Measurements from ENCODE around the gene LIMCH1.
A peak's percentile ranks its signal among the peaks of the same experiment; 100 is the strongest.
"Not testable (repeated sequence)": the region's sequence is repeated elsewhere in the genome, so short reads cannot be mapped to it uniquely, and the experiment has no call there.

The LIMCH1 gene

DNA sequence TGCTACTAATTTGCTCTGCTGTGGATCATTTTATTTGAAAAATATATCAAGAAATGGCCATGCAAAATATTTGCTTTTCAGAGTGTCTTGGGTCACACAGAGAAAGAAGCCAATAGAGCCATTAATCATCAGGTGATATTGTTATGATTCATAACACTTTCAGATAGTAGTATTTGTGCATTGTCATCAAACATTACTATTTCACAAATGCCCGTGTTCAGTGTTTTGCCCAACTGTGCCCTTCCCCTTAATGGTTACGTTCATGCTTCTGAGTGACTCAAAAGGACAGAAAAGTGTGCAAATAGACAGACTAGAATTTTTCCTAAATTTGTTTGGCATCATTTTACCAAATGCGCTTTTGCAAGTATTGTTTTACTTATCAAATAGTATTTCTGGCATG lies 164.0 kb downstream of the LIMCH1 start:
- no peak overlapping the region for H3K4me3 ChIP-seq (ENCODE audit: low read length)
- TF ChIP-seq CTCF (conservative IDR thresholded peaks at IDR 0.05; ENCODE audit: low read length) = no peak
- no peak for DNase-seq (ENCODE audit: low read depth)

DNA sequence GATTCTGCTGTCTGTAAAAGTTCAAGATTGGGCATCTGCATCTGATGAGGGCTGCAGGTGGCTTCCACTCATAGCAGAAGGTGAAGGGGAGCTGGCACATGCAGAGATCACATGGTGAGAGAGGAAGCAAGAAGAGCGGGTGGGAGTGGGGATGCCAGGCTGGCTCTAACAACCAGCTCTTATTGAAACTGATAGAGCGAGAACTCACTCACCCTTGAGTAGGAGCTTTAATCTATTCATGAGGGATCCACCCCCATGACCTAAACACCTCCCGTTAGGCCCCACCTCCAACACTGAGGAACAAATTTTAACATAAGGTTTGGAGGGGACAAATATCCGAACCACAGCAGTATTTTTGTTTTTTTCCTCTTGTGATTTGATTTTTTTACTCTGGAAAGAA lies 164.8 kb downstream of the LIMCH1 start:
- H3K4me3 ChIP-seq (ENCODE audit: low read length) = no peak overlapping the region
- TF ChIP-seq CTCF (conservative IDR thresholded peaks at IDR 0.05; ENCODE audit: low read length) = no peak
- no peak for DNase-seq (ENCODE audit: low read depth)

DNA sequence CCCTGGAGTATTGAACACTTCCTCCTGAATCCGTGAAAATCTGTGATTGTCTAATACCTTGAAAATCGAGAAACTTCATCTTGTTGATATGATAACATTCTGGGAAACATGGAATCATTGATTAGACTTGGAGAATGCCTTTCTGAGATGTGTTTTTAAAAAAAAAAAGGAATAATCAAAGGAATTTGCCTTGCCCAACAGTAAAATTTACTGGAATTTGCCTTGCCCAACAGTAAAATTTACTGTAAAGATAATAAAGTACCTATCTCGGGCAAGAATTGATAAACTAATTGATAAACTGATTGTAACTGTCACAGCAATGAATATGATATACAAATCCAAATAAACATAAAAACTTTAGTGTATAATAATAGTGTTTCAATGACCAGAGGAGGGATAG lies 165.8 kb downstream of the LIMCH1 start:
- DNase-seq (ENCODE audit: low read depth) = no peak
- no peak overlapping the region for H3K4me3 ChIP-seq (ENCODE audit: low read length)
- TF ChIP-seq CTCF (conservative IDR thresholded peaks at IDR 0.05; ENCODE audit: low read length) = no peak

- no peak overlapping the region for H3K4me3 ChIP-seq (ENCODE audit: low read length)
- TF ChIP-seq CTCF (conservative IDR thresholded peaks at IDR 0.05; ENCODE audit: low read length) = no peak
- DNase-seq (ENCODE audit: low read depth) = peak; percentile 32
Observed at GRCh38 chr4:41709844-41710481, 172.0 kb downstream of the LIMCH1 start.

- not testable (repeated sequence) for DNase-seq (ENCODE audit: low read depth); H3K4me3 ChIP-seq (ENCODE audit: low read length)
Observed at GRCh38 chr4:41711654-41712053, 173.7 kb downstream of the LIMCH1 start.

DNA sequence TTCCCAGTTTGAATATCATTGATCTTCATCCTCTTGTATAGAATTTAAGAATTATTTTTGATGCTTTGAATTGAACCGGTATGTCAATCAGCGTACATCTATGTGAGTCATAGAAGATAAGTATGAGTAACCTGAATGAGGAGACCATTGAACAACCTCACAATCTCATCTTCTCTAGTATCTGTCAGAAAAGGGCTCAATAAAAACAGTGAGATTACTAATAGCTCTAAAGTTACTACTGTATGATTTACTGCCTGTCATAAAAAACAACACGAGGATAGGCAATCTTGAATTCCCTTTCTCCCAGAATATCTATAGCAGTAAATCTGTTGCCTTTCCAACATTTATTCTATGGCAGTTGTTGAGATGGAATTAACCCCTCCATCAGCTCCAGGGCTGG lies 174.5 kb downstream of the LIMCH1 start:
- H3K4me3 ChIP-seq (ENCODE audit: low read length) = no peak overlapping the region
- no peak for TF ChIP-seq CTCF (conservative IDR thresholded peaks at IDR 0.05; ENCODE audit: low read length)
- DNase-seq (ENCODE audit: low read depth) = no peak

- no peak overlapping the region for H3K4me3 ChIP-seq (ENCODE audit: low read length)
- no peak for TF ChIP-seq CTCF (conservative IDR thresholded peaks at IDR 0.05; ENCODE audit: low read length)
- no peak for DNase-seq (ENCODE audit: low read depth)
Observed at GRCh38 chr4:41713768-41714167, 175.8 kb downstream of the LIMCH1 start.

Measured in AG10803 (cell line).